GM10266 (cell line): ENCODE results near the gene DNAH14.
"Not testable (repeated sequence)": the region's sequence is repeated elsewhere in the genome, so short reads cannot be mapped to it uniquely, and the experiment has no call there.

Experiments used
- DNase-seq: peaks from one replicate; pipeline ENCODE4 v3.0.0; 2012; ENCODE audit errors: extremely low spot score
- TF ChIP-seq, protein P1 (sequence below): IDR thresholded peaks from 2 replicates; pipeline ENCODE4 v1.5.1; 2012; ENCODE audit warnings: mild to moderate bottlenecking, low read depth; ENCODE audit not compliant: control insufficient read depth, insufficient read depth; ENCODE audit errors: missing control alignments

The DNAH14 gene

DNA sequence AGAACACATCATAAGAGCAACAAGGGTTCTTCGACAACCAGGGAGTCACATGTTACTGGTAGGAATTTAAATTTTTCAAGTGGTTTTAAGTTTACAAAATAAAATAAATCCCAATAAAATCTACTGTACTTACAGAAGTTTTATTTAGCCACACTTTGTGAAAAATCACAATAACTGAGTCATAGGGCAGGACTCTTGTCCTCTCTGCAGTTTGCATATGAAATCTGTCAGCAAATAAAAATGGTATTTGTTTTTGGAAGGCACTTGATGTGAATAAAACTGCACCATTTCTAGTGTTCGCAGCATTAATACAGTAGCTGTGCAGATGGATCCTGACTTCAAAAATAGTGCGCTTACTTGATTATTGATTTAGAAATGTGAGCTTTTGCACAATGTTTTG lies 348.0 kb downstream of the DNAH14 start:
- TF ChIP-seq, protein P1, sequence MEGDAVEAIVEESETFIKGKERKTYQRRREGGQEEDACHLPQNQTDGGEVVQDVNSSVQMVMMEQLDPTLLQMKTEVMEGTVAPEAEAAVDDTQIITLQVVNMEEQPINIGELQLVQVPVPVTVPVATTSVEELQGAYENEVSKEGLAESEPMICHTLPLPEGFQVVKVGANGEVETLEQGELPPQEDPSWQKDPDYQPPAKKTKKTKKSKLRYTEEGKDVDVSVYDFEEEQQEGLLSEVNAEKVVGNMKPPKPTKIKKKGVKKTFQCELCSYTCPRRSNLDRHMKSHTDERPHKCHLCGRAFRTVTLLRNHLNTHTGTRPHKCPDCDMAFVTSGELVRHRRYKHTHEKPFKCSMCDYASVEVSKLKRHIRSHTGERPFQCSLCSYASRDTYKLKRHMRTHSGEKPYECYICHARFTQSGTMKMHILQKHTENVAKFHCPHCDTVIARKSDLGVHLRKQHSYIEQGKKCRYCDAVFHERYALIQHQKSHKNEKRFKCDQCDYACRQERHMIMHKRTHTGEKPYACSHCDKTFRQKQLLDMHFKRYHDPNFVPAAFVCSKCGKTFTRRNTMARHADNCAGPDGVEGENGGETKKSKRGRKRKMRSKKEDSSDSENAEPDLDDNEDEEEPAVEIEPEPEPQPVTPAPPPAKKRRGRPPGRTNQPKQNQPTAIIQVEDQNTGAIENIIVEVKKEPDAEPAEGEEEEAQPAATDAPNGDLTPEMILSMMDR: no peak
- DNase-seq: no peak

DNA sequence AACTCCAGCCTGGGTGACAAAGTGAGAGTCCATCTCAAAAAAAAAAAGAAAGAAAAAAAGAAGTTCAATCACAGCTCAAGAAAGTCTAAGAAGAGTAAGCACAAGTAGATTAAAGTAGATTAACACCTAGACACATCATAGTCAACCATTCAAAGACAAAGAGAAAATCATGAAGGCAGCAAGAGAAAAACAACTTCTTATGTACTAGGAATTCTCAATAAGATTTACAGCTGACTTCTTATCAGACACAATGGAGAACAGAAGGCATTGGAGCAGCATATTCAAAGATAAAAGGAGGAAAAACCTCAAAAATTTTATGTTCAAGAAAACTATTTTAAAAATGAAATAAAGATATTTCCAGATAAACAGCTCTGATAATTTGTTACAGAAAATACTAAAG lies 351.1 kb downstream of the DNAH14 start:
- no peak for DNase-seq
- TF ChIP-seq, protein P1: no peak

DNA sequence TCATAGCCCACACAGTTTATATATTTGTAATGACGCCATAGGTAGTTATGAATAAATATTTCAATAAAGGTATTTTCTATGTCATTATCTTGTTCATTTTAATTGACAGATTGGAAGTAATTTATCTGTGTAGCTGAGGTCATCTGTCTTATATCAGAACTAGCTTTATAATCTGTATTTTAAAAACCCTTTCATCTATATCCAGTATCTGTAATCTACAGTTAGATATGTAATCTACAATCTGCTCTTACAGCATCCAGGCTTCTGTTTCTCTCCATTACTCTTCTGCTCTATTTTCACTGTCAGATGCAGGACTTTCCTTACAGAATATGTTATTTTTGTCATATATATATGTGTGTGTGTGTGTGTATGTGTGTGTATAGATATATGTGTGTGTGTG lies 360.8 kb downstream of the DNAH14 start:
- TF ChIP-seq, protein P1: no peak
- DNase-seq: no peak

DNA sequence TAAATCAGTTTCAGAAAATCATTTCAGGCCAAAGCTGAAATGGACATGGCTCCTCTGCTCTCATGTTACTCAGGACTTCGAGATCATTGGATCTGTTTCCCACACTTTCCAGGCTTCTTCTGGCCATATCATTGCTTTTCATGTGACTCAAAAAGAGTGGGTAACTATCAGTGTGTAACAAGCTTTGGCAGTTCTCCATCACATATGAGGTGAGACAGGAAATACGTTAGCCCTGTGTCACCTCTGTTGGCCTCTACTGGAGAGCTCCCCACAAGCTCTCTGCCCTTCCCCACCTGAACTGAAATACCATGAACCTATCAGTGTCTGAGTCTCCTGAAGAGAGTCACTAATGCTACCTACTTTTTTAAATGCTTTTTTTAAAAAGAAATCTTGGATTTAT lies 370.1 kb downstream of the DNAH14 start:
- DNase-seq: no peak
- TF ChIP-seq, protein P1: no peak

DNA sequence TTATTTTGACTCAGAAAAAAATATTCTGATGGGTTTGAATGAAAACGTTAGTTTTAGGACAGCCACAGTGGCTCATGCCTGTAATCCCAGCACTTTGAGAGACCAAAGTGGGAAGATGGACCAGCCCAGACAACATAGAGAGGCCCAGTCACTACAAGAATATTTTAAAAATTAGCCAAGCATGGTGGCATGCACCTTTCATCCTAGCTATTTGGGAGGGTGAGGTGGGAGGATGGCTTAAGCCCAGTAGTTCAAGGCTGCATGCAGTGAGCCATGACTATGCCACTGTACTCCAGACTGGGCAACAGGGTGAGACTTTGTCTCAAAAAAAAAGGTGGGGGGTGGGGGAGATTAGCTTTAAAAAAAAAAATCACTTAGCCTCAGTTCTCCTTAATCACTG lies 370.9 kb downstream of the DNAH14 start:
- TF ChIP-seq, protein P1: no peak
- DNase-seq: no peak

DNA sequence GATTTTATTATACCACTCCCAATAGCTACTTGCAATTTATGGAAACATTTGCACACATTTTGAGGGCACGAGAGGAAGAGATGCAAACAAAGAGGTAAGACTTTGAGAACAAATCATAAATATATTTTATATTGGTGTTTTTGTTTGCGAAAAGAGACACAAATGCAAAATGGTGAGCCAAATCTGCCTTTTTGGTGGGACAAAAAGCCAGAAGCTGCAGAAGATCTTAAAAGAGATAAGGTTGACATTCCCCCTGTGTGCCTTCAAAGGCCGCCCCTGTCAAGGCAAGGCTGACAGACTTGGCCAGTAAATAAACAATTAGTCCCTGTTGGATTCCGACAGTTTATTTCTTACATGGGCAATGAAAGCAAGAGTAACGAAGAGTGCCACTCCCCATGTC lies 375.5 kb downstream of the DNAH14 start:
- TF ChIP-seq, protein P1: no peak
- no peak for DNase-seq

DNA sequence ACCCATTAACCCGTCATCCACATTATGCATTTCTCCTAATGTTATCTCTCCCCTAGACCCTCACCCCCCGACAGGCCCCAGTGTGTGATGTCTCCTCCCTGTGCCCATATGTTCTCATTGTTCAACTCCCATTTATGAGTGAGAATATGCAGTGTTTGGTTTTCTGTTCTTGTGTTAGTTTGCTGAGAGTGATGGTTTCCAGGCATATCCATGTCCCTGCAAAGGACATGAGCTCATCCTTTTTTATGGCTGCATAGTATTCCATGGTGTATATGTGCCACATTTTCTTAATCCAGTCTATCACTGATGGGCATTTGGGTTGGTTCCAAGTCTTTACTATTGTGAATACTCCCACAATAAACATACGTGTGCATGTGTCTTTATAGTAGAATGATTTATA lies 381.1 kb downstream of the DNAH14 start:
- DNase-seq: not testable (repeated sequence)
